Stimulated activated CD4-positive, alpha-beta T cell treated with anti-CD3 and anti-CD28 coated beads, Interleukin-4, amount 100 ng/mL, for 48 hours (primary cell): ENCODE data around the gene SRGAP3.

Experiments used
- DNase-seq, 2 donors: peaks; one replicate each; pipeline ENCODE4 v3.0.0-alpha.2; 2020; ENCODE audit warnings: low read depth in 2 of 2

SRGAP3 gene

DNA sequence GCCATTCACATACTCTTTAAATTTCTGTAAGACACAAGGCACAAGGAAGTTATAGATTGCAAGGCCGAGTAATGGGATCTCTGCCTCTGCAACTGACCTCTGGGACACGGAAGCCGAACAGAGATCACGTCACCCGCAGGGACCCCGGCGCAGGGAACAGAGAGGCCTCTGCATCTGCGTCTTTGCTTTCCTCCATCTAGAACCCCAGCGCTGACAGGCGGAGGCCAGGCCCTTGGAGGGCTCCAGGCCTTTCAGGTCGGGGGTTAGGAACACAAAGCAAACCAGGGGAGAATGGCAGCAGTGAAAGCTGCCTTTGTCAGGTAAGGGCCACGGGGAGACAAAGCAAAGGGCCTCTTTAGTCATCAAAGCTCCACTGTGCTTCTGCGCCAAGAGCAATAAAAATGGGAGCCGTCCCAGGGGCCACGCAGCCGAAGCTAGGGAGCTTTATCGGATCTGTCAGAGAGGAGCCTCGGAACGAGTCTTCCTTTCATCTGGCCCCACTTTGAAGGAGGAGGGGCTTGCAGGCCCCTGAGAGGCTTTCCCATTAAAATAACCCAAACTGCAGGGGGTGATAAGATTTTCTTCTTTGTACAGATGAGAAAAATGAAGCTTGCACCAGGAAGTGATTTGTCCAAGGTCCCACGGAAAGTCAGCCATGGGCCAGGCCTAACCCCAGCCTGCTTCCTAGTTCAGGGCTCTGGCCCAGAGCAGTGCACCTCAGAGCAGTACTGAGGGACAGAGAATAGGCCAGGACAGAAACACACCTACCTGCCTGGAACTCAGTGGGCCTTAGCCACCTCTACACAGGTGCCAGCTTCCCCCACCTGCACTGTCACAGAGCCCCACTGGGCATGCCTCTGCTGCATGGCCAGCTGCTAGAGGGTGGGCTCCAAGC lies 201.7 kb downstream of the SRGAP3 start:
- no peak for DNase-seq

DNA sequence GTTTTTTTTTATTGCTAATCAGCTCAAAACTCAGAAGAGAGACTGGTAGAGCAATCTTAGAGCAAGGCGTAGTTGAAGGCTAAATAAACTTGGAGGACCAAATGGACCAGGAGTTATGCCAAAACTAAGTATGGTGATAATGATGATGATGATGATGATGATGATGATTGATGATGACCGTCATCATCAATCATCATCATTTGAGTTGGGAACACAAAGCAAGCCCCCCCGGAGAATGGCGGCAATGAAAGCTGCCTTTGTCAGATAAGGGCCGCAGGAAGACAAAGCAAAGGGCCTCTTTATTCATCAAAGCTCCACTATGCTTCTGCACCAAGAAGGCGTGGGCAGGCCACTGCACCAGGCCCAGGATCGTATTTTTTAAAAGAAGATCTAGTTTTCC lies 204.1 kb downstream of the SRGAP3 start:
- DNase-seq = no peak

DNA sequence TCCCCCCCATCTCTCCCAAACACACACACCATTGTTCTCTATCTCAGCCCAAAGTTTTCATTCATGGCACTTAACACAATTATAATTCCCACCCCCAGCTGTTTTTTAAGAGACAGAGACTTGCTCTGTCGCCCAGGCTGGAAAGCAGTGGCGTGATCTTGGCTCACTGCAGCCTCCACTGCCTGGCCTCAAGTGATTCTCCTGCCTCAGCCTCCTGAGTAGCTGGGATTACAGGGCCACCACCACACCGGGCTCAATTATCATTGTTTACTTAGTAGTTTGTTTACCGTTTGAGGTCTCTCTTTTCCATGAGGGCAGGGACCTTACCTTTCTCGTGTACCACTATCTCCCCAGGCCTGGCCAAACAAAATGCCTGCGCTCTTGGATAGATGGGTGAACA lies 206.4 kb downstream of the SRGAP3 start:
- no peak for DNase-seq

DNA sequence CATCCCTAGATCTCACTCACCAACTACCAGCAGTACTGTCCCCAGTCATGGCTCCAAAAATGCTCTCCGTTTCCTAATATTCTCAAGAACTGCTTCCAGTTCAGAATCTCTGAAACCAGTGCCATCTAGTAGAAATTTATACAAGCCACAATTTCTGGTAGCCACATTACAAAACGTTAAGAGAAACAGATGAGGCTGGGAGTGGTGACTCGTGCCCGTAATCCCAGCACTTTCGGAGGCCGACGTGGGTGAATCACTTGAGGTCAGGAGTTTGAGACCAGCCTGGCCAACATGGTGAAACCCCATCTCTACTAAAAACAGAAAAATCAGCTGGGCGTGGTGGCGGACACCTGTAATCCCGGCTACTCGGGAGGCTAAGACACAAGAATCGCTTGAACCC lies 207.8 kb downstream of the SRGAP3 start:
- DNase-seq = no peak

DNA sequence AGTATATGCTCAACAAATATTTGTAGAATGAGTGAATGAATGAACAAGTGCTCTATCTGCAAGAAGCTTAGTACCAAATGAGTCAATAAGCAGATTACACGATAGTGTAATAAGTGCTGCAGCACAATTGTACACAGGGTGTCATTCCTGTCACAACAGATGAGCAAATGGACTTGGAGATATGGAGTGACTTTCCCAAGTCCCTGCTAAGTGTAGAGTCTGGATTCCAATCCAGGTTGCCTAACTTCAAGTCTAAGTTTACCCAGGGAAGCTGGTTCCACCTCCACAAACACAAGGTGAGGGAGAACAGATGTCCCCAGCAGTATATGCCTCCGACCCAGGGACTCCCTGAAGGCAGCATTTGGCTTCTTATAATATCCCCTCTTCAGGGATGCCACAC lies 208.4 kb downstream of the SRGAP3 start:
- no peak for DNase-seq

DNA sequence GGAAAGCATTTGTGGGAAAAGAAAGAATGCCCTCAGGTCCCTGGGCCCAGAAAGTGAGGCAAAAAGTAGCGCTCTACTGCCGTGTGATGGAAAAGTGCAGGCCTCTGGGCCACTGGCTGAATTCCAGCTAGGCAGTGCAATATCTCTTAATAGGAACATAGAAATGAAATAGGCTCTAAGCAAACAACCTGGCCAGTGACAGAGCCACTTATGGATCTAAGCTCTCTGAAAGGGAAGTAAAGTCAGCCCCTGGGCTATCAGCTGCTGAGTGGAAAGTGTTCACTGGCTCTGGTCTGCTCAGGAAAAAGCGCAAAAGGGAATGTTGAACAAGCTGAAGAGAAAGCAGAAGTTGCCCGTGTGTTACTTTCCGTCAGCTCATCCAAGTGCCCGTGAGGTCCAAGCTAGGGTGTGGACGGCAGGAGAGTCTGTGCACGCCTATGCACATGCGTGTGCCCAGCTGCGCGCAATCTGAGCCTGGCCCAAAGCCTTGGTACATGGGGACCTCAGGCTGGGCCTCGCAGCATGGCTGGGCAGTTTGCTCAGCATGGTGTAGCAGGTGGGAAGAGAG lies 212.2 kb downstream of the SRGAP3 start:
- no peak for DNase-seq

DNA sequence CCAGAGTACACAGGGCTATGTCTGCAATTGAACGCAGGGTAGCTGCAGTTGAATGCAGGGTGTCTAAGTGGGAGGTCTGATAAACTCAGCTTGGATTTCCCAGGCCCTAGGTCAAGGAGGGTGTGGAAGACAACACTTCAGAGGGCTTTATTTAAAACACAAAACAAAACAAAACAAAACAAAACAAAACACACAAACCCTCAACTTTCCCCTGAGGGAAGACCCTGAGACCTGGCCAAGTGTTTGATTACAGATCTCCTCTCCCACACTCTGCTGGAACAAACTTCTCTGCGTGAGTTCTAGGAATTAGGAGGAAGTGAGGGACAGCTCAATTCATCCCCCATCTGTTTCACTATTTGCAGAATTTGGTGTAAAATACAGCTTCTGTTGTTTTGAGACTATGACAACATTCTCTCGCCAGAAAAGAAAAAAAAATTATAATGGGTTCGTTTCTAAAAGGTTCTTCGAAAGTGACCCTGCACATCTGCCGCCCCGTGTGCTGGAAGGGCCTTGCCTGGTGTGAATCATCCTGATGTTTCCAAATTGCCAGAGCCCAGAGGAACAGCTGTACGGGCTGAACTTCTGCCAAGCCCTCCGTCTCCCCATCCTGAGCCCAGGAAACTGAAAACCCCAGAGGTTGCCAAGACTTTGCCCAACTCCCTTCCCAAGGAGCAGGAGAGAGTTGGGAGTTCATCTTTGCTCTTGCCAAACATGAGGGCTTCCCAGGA lies 212.9 kb downstream of the SRGAP3 start:
- DNase-seq = no peak

DNA sequence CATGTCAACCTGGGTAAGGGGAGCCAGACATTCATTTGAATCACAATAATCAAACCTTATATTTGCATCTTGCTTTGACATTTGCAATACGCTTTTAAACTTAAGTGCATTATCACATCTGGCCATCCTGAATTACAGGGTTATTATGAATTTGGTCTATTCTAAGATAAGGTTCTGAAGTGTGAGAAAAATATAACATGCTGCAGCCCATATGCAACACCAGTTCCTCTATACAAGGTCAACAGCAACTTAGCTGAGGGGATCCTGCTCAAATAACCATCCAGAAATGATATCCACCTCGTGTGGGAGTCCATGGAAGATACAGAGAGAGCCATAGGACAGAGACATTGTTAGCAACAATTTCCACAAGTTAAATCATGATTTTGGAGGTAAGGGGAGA lies 213.5 kb downstream of the SRGAP3 start:
- no peak for DNase-seq

DNA sequence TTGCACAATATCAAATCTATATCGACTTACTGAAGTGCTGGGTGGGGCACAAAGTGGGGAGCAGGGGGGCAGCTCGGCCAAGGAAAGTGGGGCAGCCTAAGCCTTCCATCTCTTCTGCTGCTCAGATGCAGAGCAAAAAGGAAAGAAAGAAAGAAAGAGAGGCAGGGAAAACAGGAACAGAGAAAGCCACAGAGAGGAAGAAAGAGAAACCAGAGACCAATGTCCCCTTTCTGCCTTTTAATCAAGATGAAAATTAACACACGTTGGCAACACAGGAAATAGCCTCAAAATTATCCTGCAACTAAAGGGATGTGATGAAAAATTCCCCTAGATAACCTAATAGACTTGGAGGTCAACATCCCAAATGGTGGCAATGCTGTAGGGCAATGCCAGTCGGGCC lies 214.0 kb downstream of the SRGAP3 start:
- DNase-seq = no peak

DNA sequence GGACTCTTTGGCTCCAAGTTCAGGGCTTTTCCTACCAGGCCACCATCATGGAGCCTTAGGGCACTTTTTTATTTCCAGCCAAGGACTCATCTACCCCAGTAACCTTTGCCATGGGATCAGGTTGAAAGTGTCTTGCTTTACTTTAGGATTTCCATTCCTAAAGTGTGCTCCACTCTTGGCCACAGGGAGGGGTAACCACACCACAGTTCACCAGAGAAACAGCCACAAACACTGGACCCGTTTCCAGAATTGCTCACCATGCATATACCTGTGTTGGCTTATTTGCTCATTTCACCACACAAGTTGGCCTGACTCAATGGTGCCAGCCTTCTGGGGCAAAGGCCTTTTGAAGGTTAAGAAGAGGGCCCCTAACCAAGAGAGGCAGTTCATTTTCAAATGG lies 215.6 kb downstream of the SRGAP3 start:
- DNase-seq = no peak

DNA sequence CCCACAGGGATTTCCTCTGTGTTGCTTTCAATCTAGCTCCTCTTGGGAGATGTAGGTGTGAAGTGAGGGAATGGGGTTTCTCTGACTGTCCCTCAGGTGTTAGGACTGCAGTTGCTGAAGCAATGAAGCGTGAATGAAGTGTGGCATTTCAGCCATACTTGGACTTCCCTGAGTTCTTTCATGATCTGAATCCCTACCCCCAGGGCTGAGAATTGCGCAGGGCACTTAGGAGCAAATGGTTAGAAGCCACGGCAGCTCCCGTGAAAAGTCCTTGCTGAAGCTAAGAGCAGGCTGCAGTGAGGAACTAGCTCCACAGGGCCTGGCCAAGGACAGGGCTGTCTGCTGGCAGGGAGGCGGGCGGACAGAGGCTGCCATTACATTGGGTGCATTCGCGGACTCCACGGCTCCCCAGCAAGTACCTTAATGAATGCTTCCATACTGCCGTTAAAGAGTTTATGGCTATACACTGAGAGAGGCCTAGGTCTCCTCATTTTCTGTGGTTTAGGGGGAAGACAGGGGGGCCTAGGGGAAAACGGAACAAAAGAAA lies 217.1 kb downstream of the SRGAP3 start:
- DNase-seq = no peak

DNA sequence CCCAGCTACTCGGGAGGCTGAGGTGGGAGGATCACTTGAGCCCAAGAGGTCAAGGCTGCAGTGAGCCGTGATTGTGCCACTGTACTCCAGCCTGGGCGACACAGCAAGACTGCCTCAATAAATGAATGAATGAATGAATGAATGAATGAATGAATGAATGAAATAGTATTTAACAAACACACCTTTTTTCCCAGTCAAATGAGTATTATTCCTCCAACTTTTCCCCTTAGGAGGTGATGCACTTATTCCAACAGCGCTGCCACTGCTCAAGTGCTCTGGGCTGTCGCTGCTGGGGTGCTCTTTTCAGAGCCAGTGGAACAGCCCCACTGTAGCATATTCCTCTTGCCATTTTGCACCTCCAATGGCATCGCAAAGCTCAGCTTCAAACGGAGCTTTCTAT lies 219.4 kb downstream of the SRGAP3 start:
- no peak for DNase-seq

DNA sequence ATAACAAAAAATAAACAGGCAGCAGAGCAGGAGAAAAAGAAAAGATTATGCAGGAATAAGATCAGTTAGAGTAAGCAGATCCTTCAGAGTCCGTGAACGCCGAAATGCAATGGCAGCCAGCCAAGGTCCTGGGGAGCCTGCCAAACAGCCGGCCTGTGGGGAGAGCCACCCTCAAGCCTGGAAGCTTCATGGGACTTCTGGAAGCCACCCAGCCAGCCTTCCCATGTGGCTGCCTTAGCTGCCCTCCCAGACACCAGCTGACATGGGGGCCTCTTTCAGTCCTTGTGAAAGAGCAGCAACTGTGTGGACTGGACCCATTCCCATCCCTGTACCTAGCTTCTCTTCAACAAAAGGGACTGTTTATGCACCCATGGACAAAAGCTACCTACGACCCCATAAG lies 221.3 kb downstream of the SRGAP3 start:
- no peak for DNase-seq

DNA sequence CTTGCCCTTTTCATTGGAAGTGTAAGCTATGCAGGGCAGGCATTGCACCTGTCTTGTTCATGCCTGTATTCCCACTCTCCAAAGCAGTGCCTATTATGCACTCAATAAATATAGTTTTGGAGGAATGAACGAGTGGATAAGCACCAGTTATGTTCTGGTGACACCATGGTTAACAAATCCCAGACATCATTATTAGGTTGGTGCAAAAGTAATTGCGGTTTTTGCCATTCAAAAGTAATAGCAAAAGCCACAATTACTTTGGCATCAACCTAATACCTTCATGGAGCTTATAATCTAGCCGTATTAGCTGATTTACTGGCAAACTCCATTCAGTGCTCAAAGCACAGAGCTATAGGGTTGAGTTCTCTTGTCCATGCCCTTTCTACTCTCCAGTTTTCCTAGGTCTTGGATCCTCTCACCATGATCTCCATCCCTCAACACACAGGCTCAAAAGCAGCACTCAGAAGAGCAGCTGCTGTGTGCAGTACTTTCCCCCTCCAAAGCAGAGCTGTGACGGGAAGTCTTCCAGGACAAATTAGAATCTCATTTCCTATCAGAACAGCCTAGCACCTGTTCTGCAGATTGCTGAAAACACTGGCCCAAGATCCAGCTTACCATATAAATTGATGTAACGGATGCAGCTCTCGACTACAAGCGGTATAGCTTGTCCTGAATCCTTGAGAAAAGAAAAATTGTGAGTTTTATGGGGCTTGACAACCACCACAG lies 223.0 kb downstream of the SRGAP3 start:
- no peak for DNase-seq

DNA sequence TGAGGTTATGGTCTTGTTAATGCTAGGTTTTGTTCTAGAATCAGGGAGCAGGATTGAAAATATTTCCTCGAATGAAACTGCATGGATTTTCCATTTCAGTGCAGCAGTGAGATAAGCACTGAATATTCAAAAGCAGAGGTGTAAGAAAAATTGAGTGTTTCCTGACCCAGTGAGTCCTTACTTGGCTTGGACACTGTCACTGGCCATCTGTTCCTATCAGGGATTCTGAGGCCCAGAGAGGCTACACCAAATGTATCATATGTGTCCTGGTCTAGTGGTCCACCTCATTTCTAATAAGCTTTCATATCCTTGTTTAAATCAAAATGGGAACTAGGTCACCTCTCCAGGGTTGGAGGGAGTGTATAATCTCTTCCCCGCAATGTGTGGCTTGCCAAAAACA lies 225.1 kb downstream of the SRGAP3 start:
- DNase-seq = no peak

DNA sequence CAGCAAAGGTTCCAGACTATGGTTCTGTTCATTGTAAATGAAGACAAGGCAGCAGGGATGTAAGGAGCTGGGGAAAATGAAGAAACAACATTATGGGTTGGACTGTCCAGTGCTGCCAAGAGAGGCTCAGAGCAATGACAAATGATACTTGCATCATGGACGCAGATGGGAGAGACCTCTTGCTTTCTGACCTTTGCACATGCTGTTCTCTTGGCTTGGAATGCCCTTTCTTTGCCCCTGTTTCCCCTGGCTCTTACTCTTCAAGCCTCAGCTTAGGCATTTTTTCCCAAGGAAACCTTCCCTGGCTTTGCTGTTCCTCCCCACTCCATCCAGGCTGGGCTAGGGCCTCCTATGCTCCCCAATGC lies 226.2 kb downstream of the SRGAP3 start:
- no peak for DNase-seq

DNA sequence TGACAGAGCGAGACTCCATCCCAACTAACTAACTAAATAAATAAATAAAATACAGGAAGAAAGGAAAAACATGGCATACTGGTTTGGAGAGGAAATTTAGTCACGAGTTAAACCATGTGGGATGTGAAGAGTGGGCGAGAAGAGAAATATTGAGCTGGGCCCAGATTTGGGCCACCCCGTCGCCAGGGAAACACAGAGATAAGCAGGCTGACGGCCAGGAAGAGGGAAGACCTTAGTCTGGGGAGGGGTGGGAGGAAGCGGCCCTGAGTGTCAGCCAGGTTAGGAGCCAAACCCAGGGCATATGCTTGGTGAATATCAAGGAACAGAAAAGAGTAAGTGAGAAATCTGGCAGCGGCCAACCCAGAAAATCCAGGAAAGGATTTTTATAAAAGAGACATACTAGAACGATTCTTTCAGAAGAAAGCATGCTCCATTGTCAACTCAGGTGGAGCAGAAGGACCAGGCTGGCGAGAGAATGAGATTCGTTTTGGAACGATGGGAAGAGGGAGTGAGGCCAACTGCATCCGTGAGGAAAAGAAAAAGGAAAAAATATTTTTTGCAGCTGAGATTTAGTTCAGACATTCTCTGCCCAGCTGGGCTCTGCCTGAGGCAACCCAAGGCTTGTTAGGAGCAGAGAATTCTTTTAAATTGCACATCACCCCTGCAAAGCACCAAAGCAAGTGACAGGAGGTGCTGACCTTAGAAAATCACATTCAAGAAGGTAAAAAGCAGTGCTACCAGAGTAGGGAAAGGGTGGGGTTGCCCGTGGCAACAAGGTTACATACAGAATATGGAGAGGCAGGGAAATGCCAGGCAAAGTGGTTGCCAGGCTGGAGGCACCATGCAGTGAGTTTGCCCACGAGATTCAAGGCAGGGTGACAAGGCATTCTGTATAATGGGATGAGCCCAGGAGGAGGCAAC lies 226.9 kb downstream of the SRGAP3 start:
- no peak for DNase-seq

DNA sequence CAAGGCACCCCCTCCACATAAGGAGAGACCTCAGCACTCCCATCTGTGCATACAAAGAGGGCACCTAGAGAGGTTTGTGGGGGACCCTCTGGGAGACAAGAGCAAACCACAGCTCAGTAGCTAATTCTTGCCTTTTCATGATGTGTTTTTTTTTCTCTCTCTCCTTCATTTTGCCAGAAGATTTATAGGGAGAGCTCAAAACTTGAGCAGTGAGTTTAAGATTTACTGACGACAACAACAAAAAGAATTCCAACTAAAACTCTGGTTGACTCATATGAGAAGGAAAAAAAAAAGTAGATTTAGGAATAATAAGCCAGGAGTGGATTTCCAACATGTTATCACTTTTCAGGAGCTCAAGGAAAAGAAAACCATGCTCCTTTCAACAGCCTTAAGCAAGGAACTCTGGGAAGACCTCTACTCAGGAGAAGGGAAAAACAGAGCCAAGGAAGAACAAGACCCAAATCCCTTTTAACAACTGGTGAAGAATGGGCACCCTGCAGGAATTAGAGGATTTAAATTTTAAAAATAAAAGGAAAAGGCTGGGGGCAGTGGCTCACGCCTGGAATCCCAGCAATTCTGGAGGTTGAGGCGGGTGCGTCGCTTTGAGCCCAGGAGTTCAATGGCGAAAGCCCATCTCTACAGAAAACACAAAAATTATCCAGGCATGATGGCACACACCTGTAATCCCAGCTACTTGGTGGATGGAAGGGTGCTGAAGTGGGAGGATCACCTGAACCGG lies 228.0 kb downstream of the SRGAP3 start:
- DNase-seq = no peak

DNA sequence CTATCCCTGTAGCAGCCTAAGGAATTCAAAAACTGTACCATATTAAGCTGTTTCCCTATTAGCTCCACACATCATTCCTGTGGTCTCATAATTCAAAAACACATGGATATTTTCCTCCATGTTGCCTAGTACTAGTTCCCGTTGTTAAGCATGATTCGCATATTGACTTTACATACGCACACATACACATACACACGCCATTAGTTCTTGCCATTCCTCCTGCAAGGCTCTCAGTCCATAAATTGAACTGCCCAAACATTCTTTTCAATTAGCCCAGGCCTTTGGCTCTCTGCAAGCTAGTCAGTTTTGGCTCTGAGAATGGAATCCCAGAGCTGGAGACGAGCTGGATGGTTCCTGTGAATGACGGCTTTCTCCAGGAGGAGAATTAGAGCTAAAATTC lies 229.0 kb downstream of the SRGAP3 start:
- no peak for DNase-seq

DNA sequence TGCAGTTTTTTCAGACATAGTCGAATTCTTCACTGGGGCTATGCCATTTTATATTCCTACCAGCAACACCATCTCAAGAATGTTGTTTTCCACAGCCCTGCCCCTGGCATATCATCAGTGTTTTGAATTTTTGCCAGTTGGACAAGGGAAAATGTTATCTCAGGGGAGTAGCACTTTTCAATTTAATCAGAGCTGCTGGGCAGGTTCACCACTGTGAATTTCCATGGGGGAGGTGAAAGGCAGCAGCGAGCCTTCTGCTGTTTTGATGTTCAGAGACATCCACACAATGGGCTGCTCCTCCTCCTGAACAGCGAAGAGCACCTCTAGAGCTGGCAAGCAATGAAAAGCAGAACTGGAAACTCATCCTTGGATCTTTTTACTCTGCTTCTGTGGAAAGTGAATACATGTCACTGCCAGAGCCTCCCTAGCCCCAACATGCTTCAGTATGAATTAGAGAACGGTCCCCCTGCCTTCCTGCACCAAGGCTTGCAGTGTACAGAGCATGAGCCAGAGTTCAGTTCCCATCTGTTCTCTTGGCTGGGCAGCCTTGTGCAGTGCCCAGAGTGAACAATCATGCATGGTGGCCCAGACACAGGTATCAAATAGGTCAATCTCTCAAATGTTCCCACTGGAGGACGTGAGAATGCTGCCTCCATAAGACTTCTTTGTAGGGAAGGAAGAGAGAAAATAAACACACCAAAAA lies 230.0 kb downstream of the SRGAP3 start:
- no peak for DNase-seq
